Mesendoderm (in vitro differentiated cells): Measurements from ENCODE around the gene ZNF536.

Experiments used
- DNase-seq: peaks from one replicate; pipeline ENCODE4 v3.0.0; 2013
- H2AK5ac ChIP-seq: 2 replicates; pipeline ENCODE4 v1.6.1; 2013; ENCODE audit warnings: low read length, inconsistent platforms
- H2BK120ac ChIP-seq: 2 replicates; pipeline ENCODE4 v1.6.1; 2013; ENCODE audit warnings: low read depth, mild to moderate bottlenecking, low read length, moderate library complexity, mixed read lengths
- H2BK15ac ChIP-seq: replicated peaks from 2 replicates; pipeline ENCODE4 v1.6.1; 2013; ENCODE audit warnings: low read depth, mild to moderate bottlenecking, moderate library complexity
- H2BK5ac ChIP-seq: 2 replicates; pipeline ENCODE4 v1.6.1; 2013; ENCODE audit warnings: low read length, inconsistent platforms
- H3K18ac ChIP-seq: 2 replicates; pipeline ENCODE4 v1.6.1; 2013; ENCODE audit warnings: mild to moderate bottlenecking, low read length, mixed read lengths
- H3K23ac ChIP-seq: one replicate; pipeline ENCODE4 v1.6.1; 2013; ENCODE audit warnings: low read length
- H3K27ac ChIP-seq: 2 replicates; pipeline ENCODE4 v1.5.1; 2013; ENCODE audit warnings: low read depth, mild to moderate bottlenecking, inconsistent platforms, low read length, moderate library complexity
- H3K27me3 ChIP-seq: 2 replicates; pipeline ENCODE4 v1.6.1; 2013; ENCODE audit warnings: low read length, control low read depth, mild to moderate bottlenecking, inconsistent platforms; ENCODE audit not compliant: insufficient read depth, poor library complexity
- H3K36me3 ChIP-seq: 2 replicates; pipeline ENCODE4 v1.6.1; 2013; ENCODE audit warnings: low read length, inconsistent platforms; ENCODE audit not compliant: control insufficient read depth, insufficient read depth
- H3K4ac ChIP-seq: one replicate; pipeline ENCODE4 v1.6.1; 2013; ENCODE audit warnings: low read depth, mild to moderate bottlenecking, low read length, moderate library complexity
- H3K4me1 ChIP-seq: 2 replicates; pipeline ENCODE4 v1.6.1; 2013; ENCODE audit warnings: low read depth, low read length, inconsistent platforms; ENCODE audit not compliant: control insufficient read depth
- H3K4me2 ChIP-seq: 2 replicates; pipeline ENCODE4 v1.6.1; 2013; ENCODE audit warnings: low read length
- H3K4me3 ChIP-seq: 2 replicates; pipeline ENCODE4 v1.5.1; 2013; ENCODE audit warnings: mild to moderate bottlenecking, low read length
- H3K56ac ChIP-seq: one replicate; pipeline ENCODE4 v1.6.1; 2013; ENCODE audit warnings: low read length
- H3K79me1 ChIP-seq: 2 replicates; pipeline ENCODE4 v1.6.1; 2013; ENCODE audit warnings: low read length, inconsistent platforms
- H3K79me2 ChIP-seq: 2 replicates; pipeline ENCODE4 v1.6.1; 2013; ENCODE audit warnings: mild to moderate bottlenecking, low read length; ENCODE audit not compliant: control insufficient read depth, insufficient read depth
- H3K9ac ChIP-seq: 2 replicates; pipeline ENCODE4 v1.6.1; 2013; ENCODE audit warnings: low read length, inconsistent platforms
- H4K5ac ChIP-seq: one replicate; pipeline ENCODE4 v1.6.1; 2013; ENCODE audit warnings: low read length
- H4K8ac ChIP-seq: one replicate; pipeline ENCODE4 v1.6.1; 2013; ENCODE audit warnings: low read depth, mild to moderate bottlenecking, control low read depth, low read length, moderate library complexity
- WGBS: extraction: QIAGEN DNeasy Blood & Tissue Kit; methylation state at CpG from one replicate; pipeline ENCODE4 v1.1.7; 2013; ENCODE audit warnings: low lambda C conversion rate, missing lambda C conversion rate; ENCODE audit not compliant: insufficient coverage; ENCODE audit errors: extremely low coverage; 5-methylcytosine and 5-hydroxymethylcytosine counted together

Gene ZNF536

GRCh38 chr19:30593975-30594745 lies 222.0 kb downstream of the ZNF536 start:
- H2BK5ac ChIP-seq, result no peak overlapping the region
- no peak overlapping the region for H4K5ac ChIP-seq
- H4K8ac ChIP-seq, result no peak overlapping the region
- no CpG with 5 or more reads among the region's 11 CpGs for WGBS
- no peak overlapping the region for H2AK5ac ChIP-seq
- no peak overlapping the region for H2BK15ac ChIP-seq
- no peak overlapping the region for H2BK120ac ChIP-seq
- no peak overlapping the region for H3K27ac ChIP-seq
- no peak overlapping the region for H3K18ac ChIP-seq
- no peak overlapping the region for H3K23ac ChIP-seq
- H3K36me3 ChIP-seq, result no peaks in the 10 kb centered on the region
- H3K4me1 ChIP-seq, result peaks cover 3% of the 10 kb centered on the region
- no peak overlapping the region for H3K4me2 ChIP-seq
- no peaks in the 10 kb centered on the region for H3K27me3 ChIP-seq
- no peak overlapping the region for H3K4me3 ChIP-seq
- H3K79me1 ChIP-seq, result no peaks in the 10 kb centered on the region
- no peak for DNase-seq
- H3K9ac ChIP-seq, result no peak overlapping the region
- H3K56ac ChIP-seq, result no peak overlapping the region
- no peak overlapping the region for H3K4ac ChIP-seq
- no peaks in the 10 kb centered on the region for H3K79me2 ChIP-seq

GRCh38 chr19:30596268-30596667 lies 224.1 kb downstream of the ZNF536 start:
- H3K23ac ChIP-seq, result no peak overlapping the region
- no peak overlapping the region for H3K18ac ChIP-seq
- no peaks in the 10 kb centered on the region for H3K79me2 ChIP-seq
- no peak overlapping the region for H2BK15ac ChIP-seq
- H3K79me1 ChIP-seq, result no peaks in the 10 kb centered on the region
- H4K5ac ChIP-seq, result no peak overlapping the region
- no peak overlapping the region for H4K8ac ChIP-seq
- no peak overlapping the region for H2BK5ac ChIP-seq
- H3K36me3 ChIP-seq, result no peaks in the 10 kb centered on the region
- H3K4me3 ChIP-seq, result no peak overlapping the region
- H3K4ac ChIP-seq, result no peak overlapping the region
- no peak overlapping the region for H3K27ac ChIP-seq
- no CpG with 5 or more reads among the region's 6 CpGs for WGBS
- no peak overlapping the region for H3K9ac ChIP-seq
- no peak overlapping the region for H3K4me2 ChIP-seq
- DNase-seq, result no peak
- no peak overlapping the region for H2BK120ac ChIP-seq
- peaks cover 3% of the 10 kb centered on the region for H3K4me1 ChIP-seq
- H2AK5ac ChIP-seq, result no peak overlapping the region
- H3K56ac ChIP-seq, result no peak overlapping the region
- H3K27me3 ChIP-seq, result no peaks in the 10 kb centered on the region

GRCh38 chr19:30596813-30597399 lies 224.7 kb downstream of the ZNF536 start:
- Histone ChIP-seq H4K5ac (no peak overlapping the region), H3K79me1 (no peaks in the 10 kb centered on the region), H3K18ac (no peak overlapping the region), H3K27ac (no peak overlapping the region), H2BK15ac (no peak overlapping the region), H2BK120ac (no peak overlapping the region), H3K4me2 (no peak overlapping the region), H3K79me2 (no peaks in the 10 kb centered on the region), H3K36me3 (no peaks in the 10 kb centered on the region), H2AK5ac (no peak overlapping the region), H3K23ac (no peak overlapping the region), H3K4ac (no peak overlapping the region), H3K9ac (no peak overlapping the region), H4K8ac (no peak overlapping the region), H3K4me3 (no peak overlapping the region), H2BK5ac (no peak overlapping the region), H3K56ac (no peak overlapping the region), H3K27me3 (no peaks in the 10 kb centered on the region), H3K4me1 (peaks cover 3% of the 10 kb centered on the region)
- WGBS, result no CpG with 5 or more reads among the region's 9 CpGs
- peak; percentile 42 for DNase-seq

GRCh38 chr19:30598688-30599087 lies 226.5 kb downstream of the ZNF536 start:
- no peak overlapping the region for H3K18ac ChIP-seq
- H2AK5ac ChIP-seq, result no peak overlapping the region
- no peaks in the 10 kb centered on the region for H3K79me2 ChIP-seq
- no peak overlapping the region for H3K4me2 ChIP-seq
- no peaks in the 10 kb centered on the region for H3K79me1 ChIP-seq
- no peak overlapping the region for H3K27ac ChIP-seq
- H3K4me1 ChIP-seq, result peaks cover 3% of the 10 kb centered on the region
- no peak overlapping the region for H3K56ac ChIP-seq
- no peaks in the 10 kb centered on the region for H3K36me3 ChIP-seq
- no peak overlapping the region for H3K9ac ChIP-seq
- no peak overlapping the region for H2BK120ac ChIP-seq
- H3K4me3 ChIP-seq, result no peak overlapping the region
- H2BK5ac ChIP-seq, result no peak overlapping the region
- no peaks in the 10 kb centered on the region for H3K27me3 ChIP-seq
- H3K23ac ChIP-seq, result no peak overlapping the region
- no peak overlapping the region for H4K8ac ChIP-seq
- DNase-seq, result no peak
- H2BK15ac ChIP-seq, result no peak overlapping the region
- H3K4ac ChIP-seq, result no peak overlapping the region
- no peak overlapping the region for H4K5ac ChIP-seq

- no CpG with 5 or more reads among the region's 10 CpGs for WGBS
- Histone ChIP-seq H3K23ac (no peak overlapping the region), H2BK5ac (no peak overlapping the region), H3K4ac (no peak overlapping the region), H3K79me1 (no peaks in the 10 kb centered on the region), H3K4me2 (no peak overlapping the region), H3K27ac (no peak overlapping the region), H2AK5ac (no peak overlapping the region), H2BK15ac (no peak overlapping the region), H4K5ac (no peak overlapping the region), H3K36me3 (no peaks in the 10 kb centered on the region), H3K9ac (no peak overlapping the region), H3K79me2 (no peaks in the 10 kb centered on the region), H3K18ac (no peak overlapping the region), H4K8ac (no peak overlapping the region), H3K4me1 (no peaks in the 10 kb centered on the region), H3K56ac (no peak overlapping the region), H3K27me3 (no peaks in the 10 kb centered on the region), H2BK120ac (no peak overlapping the region), H3K4me3 (no peak overlapping the region)
- DNase-seq, result no peak
These were observed 230.6 kb downstream of the ZNF536 start for GRCh38 chr19:30602661-30603350.
